GM19351 (cell line): ENCODE data around the gene UBA7.
"Not testable (repeated sequence)": the region's sequence is repeated elsewhere in the genome, so short reads cannot be mapped to it uniquely, and the experiment has no call there.

Experiments
- ATAC-seq: cut with Tn5 transposase; IDR thresholded peaks from one replicate; pipeline ENCODE4 v1.9.1; 2021; ENCODE audit warnings: mild to moderate bottlenecking, moderate library complexity; ENCODE audit not compliant: unreplicated experiment

Gene UBA7, protein sequence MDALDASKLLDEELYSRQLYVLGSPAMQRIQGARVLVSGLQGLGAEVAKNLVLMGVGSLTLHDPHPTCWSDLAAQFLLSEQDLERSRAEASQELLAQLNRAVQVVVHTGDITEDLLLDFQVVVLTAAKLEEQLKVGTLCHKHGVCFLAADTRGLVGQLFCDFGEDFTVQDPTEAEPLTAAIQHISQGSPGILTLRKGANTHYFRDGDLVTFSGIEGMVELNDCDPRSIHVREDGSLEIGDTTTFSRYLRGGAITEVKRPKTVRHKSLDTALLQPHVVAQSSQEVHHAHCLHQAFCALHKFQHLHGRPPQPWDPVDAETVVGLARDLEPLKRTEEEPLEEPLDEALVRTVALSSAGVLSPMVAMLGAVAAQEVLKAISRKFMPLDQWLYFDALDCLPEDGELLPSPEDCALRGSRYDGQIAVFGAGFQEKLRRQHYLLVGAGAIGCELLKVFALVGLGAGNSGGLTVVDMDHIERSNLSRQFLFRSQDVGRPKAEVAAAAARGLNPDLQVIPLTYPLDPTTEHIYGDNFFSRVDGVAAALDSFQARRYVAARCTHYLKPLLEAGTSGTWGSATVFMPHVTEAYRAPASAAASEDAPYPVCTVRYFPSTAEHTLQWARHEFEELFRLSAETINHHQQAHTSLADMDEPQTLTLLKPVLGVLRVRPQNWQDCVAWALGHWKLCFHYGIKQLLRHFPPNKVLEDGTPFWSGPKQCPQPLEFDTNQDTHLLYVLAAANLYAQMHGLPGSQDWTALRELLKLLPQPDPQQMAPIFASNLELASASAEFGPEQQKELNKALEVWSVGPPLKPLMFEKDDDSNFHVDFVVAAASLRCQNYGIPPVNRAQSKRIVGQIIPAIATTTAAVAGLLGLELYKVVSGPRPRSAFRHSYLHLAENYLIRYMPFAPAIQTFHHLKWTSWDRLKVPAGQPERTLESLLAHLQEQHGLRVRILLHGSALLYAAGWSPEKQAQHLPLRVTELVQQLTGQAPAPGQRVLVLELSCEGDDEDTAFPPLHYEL

DNA sequence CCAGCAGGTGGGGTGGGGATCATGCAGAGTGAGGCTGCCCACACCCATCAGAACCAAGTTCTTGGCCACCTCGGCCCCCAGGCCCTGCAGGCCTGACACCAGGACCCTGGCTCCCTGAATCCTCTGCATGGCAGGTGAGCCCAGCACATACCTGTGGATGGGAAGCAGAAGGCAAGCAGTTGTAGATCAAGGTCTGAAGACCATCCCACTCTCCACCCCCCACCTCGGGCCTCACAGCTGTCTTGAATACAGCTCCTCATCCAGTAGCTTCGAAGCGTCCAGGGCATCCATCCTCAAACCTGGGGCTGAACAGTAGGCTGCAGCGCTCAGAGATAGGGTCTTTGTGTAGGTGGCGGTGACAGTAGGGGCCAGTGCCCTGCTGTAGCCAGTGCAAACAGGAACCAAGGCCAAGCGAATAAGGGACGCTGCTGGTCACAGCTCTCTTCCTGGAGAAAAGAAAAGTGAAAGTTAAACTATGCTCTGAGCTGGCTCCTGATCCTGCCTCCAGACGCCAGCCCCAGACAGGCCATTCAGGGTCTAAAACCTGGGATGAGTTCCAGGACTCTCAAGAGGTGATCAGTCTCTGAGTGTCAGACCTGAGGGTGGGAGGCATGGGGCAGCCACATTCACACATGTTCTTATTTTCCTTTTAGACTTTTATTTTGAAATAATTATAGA is at the start of gene UBA7:
Gene UBA7, minus strand, starts transcription at position 457 of the 678 bp plus-strand sequence. Its CDS starts 166 bp downstream, at position 291.
- peak; percentile 69 for ATAC-seq

DNA sequence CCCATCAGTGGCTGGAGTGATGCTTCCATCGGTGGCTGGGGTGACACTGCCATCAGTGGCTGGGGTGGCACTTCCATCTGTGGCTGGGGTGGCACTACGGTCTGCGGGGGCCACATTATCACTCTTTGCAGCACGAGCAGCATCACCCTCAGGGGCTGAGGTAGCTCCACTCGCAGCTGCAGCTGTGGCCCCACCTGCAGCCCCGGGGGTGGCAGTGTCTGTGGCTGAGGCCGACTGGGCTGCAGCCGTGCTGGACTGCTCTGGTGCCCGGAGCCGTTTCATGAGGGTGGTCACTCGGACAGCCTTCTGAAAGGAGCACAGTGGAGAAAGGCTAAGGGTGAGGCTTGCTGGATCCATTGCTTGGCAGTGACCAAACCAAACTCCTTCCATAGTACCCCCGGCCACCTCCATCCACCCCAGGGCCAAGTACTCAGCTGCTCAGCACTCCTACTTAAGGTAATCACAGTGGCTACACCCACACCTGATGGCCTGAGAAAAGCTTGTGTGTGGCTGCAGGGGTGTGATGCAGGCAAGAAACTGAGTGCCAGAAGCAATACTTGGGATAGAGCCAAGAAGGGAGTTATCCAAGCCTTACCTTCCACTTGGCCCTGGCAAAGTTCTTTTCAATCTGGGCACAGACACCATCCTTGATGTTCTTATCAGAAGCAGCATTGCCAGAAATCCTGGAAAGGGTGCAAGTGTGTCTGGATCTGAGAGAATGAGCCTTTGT is 46.0 kb upstream of the UBA7 start:
- no peak for ATAC-seq

DNA sequence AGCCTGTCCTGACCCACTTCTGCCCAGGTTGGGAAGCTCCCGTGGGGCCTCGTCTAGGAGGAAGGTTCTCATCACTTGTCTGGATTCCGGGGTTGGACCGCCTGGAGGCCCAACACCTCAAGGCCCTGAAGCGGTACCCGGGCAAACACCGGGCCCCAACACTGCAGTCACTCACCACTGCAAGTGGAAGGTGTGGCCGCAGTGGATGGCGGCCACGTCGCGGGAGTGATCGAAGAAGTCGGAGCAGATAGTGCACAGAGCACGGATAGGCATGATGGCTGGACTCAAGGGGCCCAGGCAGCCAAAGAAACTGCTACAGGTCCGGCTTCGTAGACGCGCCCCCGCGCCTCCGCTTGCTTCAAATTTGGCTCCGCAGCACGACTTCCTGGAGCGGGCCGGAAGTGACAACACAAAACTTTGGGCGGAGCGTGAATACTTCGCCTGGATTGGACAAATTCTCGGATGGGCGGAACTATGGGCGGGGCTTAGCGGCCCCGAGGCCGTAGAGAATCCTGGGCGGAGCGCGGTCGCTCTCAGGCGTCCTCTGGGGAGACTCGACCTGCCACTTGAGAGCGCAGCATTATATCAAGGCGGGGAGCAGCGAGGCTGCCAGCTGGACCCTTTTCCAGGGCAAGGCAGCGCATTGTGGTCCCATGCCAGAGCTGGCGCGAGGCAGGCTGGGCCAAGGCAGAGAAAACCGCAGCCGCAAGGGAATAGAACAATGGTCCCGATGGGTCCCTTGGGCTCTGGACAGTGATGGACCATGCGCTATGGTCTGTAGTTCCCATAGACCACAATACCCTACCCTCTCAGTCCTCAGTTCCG is 42.6 kb upstream of the UBA7 start, which contains the start of gene TRAIP:
Gene TRAIP, minus strand, starts transcription at position 384 of the 825 bp plus-strand sequence. Its CDS starts 111 bp downstream, at position 273.
- peak; percentile 97 for ATAC-seq

DNA sequence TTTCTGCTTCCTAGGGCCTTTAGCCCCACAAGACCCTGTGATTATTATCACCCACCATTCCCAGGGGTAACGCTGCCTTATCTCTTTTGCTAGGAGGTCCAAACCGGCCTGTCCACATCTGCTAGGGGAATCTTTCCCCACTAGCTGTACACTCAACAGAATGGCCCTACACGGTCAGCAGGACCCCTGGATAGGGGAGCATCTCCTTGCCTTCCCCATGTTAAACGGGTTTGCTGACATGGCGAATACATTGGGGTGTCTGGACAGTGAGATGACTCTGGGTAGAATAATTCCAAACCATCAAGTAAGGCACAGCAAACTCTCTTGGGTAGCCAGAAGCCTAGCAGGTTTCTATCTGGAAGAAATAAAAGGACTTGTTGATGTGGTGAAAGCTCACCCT is 41.9 kb upstream of the UBA7 start:
- ATAC-seq, result no peak

DNA sequence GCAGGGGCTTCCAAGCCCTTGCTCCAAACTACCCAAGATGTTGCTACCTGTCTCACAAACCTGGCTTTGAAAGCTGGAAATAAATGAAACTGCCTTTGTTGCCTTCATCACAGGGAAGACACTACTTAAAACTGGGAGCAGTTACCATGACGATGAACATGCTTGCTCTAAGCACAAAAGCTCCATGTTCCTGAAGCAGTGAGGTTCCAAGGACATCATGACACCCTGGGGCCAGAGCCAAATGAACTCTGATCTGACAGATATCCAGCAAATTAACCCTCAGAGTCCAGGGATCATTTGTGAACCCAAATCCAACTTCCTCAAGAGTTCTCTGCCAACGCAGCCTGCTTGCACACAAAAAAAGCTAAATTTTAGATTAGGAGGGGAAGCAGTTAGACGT is 31.9 kb upstream of the UBA7 start:
- ATAC-seq, result no peak

DNA sequence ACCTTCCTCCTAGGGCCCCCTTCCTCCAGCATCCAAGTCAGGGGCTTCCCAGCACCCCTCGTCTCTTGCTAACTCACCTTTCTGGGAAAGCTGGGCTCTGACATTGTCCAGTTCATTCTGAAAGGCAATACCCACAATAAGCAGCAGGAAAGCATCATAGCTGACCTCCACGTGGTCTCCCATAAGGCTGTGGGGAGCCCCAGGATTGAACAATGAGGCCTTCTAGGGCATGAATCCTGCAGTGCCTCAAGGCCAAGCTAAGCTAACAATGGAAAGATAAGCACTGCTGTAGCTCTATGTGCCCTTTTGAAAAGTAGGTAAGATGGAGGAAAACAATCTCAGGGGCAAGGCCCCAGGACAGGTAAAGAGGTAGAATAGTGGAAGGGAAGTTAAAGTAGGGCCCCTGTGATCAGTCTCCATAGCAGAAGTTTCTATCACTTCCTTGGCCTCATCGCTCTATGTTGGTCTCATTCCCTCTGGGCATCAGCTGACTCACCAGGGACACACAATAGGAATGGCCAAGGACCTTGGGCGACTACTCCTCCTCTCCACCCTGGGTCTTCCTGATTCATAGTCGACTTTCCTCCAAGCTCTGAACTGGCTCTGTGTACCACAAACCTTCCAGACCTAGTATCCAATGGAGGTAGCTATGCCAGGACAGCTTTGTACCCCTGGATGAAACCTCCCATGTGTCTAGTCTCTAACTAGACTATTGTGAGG is 30.9 kb upstream of the UBA7 start:
- no peak for ATAC-seq

DNA sequence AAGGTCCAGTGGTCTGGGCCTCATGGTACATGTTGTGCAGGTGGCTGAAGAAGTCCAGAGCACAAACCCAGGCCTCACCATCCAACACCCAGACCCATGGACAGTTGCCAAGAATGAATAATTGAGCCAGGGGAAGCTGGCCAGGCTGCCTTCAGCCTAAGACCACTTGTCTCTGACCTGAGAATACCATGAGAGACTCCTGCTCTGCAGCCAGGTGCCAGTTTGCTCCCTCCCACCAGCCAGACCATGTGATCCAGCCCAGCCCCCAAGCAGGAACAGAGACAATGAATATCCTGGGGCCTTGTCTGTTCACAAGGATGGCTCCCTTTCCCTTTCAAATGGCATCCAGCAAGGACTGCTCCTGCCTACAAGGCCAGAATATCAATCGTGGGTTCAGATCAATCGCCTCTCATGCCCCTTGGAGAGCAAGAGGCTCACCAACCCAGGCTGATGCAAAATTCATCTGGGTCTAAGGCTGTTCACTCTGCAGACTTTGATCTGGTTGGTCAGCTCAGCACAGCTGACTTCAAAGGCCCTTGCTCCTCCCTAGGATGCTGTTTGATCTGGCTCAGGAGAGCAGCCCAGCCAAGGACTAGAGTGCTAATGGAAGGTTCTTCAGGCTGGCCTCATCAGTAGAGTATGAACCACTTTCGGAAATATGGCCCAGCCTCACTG is 29.2 kb upstream of the UBA7 start:
- ATAC-seq, result no peak

DNA sequence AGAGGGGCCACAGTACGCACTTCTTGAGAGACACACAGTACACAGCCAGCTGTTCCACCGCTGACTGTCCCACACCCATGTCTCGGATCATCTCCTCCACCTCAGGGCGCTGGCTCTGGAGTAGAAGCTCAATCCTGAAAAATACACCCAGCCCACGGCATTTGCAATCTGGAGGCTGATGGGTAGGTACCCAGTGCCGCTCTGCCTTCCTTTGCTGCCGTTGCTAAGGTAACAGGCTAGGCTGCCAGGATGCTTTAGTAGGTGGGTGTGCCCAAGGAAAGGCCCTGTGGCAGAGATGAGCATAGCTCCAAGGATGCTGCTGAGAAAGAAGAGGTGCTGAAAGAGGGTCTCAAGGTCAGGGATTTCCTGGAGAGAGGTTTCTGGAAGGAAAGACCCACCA is 28.1 kb upstream of the UBA7 start:
- ATAC-seq, result no peak

DNA sequence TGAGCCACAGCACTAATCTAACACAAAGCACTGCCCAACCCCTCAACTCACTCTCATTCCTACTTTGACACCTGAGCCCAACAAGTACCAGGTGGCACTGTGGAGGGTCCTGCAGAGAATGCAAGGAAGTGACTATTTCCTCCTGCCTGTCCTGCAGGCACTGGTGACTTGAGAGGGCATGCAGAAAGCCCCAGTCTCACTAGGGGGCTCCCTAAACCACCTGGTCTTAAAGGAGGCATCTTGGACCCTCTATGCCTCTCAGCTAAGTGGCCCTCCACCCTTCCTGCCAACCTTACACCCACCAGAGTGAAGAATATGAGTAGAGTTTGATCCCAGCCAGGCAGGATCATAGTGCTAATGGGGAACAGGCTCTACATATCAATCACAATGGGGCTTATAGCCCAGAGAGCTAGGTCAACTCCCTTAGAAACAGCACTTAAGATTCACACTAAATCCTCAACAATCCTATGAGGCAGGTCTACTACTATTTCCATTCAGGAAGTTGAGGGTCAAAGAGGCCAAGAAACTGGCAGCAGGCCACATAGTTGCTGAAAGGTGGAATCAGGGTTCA is 27.5 kb upstream of the UBA7 start:
- ATAC-seq, result no peak

DNA sequence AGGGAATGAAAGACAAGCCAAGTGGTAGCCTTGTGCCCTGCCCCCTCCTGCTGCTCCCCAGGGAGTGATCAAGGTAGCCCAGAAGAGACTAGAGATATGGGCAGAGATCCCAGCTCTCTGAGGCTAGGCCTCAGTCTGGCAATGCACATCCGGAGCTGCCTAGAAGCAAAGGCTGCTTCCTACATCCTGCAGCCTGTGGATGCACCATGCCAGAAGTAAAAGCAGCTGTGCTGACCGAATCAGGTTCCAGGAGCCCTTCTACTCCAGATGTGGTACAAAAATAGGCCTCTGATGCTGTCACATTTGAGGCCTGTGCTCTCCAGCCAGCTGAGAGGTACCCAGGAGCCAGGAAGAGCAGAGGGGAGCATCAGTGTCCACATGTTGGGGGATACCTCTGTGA is 26.6 kb upstream of the UBA7 start:
- ATAC-seq, result no peak

DNA sequence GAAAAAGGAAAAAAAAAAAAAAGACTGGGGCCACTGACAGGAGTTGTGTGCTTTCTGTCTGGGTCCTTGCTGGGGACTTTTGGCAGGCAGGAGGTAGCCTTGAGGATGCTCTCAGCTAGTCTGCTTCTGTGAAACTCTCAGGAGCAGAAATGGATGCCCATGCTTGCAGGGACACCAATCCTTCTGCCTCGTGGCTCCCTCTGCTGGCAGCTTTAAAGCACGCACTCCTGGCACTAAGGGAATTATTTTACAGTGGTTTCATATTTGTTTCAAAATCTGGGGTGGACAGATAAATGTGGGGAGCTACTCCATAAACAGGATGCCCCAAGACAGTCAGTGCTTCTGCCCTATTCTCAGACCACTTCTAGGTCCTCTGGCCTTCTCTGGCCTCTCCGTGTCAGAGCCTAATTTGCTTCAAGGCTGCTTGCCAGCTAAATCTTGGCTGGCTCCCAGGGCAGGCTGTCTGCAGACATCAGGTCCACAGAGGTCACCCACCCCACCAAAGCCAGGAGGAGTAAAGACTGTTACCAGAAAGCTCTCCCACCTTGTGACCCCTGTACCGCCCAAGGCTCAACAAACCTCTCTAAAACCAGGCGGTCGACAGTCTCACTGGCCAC is 25.5 kb upstream of the UBA7 start:
- ATAC-seq, result no peak

DNA sequence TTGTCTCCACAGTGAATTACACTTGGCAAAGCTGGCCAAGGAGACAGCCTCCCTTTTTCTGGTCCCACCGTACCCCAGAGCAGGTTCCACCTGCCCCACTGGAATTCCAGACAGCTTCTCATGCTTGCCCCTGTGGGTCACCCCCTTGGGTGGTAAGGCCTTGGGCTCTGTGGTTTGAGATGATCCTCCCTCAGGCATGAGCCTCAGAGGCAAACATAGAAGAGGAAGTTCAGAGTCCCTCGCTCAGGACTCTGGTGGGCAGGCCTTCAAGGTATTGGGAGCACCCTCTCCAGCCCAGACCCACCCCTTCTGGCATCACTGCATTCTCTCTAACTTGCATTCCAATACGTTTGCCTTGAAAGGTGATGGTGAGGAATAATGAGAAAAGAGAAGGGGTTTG is 17.6 kb upstream of the UBA7 start:
- no peak for ATAC-seq

DNA sequence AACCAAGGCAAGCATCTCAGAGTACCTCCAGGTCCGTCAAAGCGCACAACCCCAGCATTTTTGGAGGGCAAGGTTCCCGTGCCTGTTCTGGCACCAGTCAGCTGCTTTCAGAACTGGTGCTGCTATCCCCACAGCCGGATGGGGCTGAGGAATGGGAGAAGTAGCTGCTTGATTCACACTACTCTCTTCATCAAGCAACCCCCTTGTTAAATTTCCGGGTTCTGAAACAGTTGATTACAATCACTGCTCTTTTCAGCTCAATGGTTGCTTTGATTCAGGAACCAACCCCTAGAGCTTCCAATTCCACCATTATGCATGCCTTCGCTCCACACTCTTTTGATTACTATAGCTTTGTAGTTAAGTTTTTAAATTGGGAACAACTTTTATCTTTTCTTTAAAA is 12.3 kb upstream of the UBA7 start:
- ATAC-seq, result no peak

DNA sequence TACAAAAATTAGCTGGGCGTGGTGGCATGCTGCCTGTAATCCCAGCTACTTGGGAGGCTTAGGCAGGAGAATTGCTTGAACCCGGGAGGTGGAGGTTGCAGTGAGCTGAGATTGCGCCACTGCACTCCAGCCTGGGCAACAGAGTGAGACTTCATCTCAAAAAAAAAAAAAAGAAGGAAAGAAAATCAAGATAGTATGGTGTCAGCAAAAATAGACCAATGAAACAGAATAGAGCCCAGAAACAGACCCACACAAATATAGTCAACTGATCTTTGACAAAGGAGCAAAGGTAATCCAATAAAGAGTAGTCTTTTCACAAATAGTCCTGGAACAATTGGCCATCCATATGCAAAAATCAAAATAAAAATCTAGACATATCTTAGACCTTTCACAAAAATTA is 9.4 kb upstream of the UBA7 start:
- ATAC-seq, result not testable (repeated sequence)

DNA sequence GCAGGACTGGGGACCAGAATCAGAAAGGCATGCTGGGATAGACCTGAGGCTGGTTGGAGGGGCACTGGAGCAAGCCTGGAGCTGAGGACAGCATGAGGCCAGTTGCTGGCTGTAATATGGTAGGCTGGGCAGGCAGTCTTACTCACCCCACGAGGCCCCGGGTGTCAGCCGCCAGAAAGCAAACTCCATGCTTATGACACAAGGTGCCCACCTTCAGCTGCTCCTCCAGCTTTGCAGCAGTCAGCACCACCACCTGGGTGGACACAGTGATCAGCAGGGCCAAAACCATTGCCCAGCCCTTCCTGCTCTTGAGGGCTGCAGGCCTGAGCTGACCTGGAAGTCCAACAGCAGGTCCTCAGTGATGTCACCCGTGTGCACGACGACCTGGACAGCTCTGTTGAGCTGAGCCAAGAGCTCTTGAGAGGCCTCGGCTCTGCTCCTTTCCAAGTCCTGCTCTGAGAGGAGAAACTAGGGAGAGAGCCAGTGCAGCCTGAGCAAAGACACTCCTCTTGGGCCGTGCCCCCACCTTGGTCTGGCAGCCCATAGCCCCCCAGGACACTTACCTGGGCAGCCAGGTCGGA is 747 bp downstream of the UBA7 start:
- no peak for ATAC-seq

DNA sequence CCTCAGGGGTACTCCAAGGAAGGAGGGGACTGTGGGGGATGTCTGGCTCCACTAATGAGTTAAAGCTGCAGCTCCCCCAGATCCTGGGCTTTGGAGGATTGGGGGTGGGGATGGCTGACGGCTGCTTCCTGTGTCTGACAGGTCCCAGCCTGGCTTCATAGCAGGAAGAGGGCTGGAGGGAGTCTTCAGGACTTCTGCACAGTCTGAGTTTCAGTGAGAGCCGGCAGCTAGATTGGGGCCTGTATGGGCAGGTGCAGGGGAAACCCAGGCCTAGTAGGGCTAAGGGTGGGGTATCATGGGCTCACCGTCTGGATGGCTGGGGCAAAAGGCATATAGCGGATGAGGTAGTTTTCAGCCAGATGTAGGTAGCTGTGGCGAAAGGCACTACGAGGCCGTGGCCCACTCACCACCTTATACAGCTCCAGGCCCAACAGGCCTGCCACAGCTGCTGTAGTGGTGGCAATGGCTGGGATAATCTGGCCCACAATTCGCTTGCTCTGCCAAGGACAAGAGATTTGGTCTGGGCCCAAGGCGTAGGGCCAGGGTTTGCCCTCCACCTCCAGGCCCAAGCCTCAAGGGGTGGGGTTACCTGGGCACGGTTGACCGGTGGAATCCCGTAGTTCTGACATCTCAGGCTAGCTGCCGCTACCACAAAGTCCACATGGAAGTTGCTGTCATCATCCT is 6.2 kb downstream of the UBA7 start:
- ATAC-seq, result no peak

DNA sequence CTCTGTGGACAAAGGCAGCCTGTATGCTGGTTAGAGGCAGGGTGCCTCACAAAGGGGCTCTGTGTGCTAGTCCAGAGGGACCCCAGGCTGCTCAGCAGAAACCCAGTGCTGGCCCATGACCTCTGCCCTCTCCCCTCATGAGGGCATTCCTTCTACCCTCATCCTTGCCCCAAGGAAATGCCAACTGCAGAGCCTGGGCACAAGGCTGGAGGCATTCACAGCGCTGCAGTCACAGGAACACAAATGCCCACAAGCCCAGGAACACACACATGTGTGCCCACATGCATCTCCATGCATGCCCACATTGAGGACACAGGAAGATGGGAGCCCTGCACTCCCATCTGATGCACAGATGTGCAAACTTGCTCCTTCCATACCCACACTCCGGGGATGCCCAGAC is 6.9 kb downstream of the UBA7 start:
- ATAC-seq, result no peak
